HG03457 (cell line): ENCODE measurements around the gene SERPINA10.
"Not testable (repeated sequence)": the region's sequence is repeated elsewhere in the genome, so short reads cannot be mapped to it uniquely, and the experiment has no call there.

Experiments
- ATAC-seq: cut with Tn5 transposase; IDR thresholded peaks from one replicate; pipeline ENCODE4 v1.9.1; 2021; ENCODE audit warnings: moderate number of reproducible peaks; ENCODE audit not compliant: unreplicated experiment

The SERPINA10 gene

DNA sequence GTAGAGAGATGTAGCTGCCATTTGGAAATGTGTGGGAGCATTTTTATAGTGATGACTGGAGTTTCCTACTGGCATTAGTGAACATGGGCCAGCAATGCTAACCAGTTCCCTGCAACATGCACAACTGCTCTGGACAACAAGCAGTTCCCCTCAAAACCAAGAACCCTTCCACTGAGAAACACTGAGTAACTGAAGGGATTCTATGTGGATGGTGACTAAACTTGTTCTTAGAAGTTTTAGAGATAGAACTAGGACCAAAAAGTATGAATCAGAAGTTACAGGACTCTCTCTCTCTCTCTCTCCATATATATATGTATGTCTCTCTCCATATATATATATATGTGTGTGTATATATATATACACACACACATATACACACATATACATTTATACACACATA, 7.9 kb downstream of the SERPINA10 start:
- ATAC-seq: no peak

DNA sequence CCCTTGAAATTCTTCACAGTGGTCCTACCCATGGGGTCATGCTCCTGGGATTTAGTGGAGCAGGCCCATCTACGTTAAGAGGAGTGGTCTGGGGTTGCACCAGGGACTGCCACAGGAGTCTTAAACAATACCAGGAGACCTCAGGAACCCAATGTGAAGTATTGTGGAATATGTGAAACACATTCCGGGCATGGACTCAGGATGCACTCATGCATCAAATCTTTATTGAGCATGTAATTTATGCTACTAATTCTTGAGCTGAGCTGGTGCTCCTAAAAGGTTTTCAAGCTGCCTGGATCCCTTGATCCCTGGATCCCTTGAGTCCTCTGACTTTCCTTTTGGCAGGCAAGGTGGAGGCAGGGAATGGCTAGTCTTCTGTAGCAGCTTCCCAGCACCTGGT, 8.8 kb downstream of the SERPINA10 start:
- no peak for ATAC-seq

DNA sequence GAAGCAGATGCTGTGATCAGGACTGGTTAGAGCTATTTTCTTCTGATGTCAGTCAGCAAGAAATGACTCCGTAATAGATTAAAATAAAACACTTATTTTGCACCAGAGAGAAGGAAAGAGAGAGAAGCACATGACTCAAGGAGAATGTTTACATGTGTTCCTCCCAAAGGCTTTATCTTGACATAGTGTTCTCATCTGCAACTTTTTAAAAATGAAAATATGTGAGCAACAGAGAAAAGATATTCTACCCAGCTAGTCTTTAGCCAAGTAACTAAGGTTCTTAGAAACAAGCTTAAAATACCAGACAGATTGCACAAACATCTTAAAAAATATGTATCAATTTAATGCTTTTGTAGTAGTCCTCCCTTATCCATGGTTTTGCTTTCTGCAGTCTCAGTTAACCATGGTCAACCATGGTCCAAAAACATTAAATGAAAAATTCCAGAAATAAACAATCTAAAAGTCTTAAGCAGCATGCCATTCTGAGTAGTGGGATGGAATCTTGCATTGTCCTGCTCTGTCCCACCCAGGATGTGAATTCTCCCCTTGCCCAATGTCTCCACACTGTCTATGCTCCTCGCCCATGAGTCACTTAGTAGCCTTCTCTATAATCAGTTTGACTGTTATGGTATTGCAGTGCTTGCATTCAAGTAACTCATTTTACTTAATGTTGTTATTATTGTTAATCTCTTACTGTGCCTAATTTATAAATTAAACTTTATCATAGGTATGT, 9.9 kb downstream of the SERPINA10 start:
- ATAC-seq: no peak

DNA sequence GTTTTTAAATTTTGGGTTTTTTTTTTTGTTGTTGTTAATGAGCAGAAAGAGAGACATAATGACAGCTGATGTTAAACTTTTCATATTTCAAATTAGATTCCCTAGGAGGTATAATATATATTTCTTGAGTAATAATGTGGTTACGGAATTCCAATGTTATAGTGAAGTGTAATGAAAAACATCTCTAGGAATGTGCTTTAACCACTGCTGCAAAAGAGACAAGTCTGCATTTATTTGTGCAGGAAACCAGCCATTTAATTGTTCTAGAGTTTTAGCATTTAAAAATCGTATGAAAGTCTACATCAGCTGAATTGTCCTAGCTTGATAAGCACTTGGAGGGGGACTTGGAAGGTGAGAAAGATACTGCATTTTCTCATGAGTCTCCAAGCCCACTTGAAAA, 14.3 kb downstream of the SERPINA10 start:
- ATAC-seq: no peak

DNA sequence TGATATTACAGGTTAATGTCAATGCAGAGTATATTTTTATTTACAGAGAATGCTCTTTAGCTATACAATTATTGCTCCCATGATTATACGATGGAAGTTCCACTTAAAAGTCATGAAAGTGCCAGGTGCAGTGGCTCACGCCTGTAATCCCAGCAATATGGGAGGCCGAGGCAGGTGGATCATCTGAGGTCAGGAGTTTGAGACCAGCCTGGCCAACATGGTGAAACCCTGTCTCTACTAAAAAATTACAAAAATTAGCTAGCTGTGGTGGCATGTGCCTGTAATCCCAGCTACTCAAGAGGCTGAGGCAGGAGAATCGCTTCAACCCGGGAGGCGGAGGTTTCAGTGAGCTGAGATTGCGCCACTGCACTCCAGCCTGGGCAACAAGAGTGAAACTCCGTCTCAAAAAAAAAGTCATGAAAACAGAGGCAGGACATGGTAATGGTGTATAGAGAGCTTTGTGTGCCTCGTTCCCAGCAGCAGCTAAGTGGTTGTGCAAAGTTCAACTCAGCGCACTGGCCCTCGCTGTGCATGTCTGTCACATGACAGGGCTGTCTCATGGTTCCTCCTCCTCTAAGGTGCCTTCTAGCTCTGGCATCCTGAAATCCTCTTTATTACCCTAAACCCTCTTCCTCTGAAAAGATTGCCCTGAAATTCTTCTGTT, 16.0 kb downstream of the SERPINA10 start:
- not testable (repeated sequence) for ATAC-seq

DNA sequence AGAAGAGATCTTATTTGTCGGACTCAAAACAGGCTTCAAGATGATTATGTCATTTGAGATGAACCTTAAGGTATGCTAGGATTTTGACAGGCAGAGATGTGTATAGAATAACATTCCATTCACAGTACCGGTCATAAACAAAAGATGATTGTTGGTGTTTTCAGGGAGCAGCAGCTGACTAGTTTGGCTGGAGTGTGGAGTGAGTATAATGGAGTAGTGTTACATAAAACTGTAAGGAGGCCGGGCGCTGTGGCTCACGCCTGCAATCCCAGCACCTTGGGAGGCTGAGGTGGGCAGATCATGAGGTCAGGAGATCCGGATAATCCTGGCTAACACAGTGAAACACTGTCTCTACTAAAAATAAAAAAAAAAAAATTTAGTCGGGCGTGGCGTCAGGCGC, 23.9 kb downstream of the SERPINA10 start:
- no peak for ATAC-seq

DNA sequence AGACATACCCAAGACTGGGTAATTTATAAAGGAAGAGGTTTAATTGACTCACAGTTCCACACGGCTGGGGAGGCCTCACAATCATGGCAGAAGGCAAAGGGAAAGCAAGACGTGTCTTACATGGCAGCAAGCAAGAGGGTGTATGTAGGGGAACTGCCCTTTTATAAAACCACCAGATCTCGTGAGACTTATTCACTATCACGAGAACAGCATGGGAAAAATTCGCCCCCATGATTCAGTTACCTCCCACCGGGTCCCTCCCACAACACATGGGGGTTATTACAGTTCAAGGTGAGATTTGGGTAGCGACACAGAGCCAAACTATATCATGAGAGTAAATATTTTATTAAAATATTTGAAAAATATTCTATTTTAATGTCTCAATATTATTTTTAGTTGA, 24.5 kb downstream of the SERPINA10 start:
- ATAC-seq: not testable (repeated sequence)

DNA sequence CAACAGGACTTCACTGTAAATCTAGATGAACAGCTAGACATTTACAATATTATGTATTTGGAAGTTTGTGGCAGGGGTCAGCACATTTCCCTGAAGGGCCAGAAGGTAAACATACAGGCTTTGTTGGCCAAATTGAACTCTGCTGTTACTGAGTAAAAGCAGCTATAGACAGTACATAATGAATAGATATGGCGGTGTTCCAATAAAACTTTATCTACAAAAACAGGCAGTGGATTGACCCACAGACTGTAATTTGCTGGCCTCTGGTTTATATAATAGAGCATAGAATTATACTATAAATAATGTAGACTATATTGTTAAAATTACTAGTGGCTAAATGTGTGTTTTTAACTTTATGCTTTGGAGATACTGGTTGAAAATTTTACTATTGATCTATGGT, 25.7 kb downstream of the SERPINA10 start:
- ATAC-seq: no peak

DNA sequence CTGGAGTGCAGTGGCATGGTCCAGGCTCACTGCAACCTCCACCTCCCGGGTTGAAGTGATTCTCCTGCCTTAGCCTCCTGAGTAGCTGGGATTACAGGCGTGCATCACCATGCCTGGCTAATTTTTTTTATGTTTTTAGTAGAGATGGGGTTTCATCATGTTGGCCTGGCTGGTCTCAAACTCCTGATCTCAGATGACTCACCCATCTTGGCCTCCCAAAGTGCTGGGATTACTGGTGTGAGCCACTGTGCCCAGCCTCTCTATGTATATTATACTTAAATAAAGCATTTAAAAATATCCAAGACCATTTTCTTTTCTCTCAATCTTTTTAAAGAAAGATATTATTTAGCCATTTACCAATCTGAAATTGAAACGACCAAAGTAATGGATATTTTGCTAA, 28.9 kb downstream of the SERPINA10 start:
- not testable (repeated sequence) for ATAC-seq

DNA sequence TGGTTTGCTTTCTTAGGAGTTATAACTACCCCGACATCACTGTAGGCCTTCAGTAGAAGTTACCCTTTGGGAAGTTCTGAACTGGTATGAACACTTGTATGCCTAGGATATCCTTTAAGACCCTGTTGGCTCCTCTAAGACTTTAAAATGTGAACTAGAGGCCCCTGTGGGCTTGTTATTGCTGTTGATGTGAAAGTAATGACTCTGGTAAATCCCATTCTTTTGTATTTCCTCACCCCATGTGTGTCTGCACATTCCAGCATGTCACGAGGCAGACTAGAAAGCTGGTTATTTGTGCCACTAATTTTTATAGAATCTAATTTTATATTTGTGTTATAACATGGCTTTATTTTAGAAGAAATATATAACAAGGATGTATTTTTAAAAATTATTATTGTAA, 48.9 kb downstream of the SERPINA10 start:
- no peak for ATAC-seq

DNA sequence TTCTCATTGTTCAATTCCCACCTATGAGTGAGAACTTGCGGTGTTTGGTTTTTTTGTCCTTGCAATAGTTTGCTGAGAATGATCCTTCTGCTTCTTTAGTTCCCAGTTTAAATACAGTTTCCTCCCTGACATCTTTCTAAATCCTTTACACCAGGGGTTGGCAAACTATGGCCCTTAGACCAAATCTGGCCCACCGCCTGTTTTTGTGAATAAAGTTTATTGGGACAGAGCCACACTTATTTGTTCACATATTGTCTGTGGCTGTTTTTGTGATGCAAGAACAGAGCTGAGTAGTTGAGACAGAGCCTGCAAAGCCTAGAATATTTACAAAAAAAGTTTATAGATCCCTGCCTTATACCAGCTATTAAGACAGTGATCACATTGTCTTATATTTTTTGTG, 53.7 kb downstream of the SERPINA10 start:
- ATAC-seq: no peak

DNA sequence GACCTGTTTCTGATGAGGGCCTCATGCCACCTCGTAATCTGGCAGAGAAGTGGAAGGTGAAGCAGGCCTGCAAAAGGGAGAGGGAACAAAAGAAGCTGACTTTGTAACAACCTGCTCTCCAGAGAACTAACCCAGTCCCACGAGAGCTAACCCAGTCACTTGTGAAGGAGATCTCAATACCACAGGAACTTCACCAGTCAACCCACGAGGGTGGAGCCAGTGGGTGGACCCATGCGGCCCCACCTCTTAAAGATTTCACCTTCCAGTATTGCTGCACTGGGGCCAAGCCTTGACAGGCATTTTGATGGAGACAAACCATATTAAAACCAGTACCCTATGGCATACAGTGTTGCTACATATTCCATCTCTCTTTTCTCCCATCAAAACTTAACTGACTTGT, 55.1 kb downstream of the SERPINA10 start:
- ATAC-seq: no peak

DNA sequence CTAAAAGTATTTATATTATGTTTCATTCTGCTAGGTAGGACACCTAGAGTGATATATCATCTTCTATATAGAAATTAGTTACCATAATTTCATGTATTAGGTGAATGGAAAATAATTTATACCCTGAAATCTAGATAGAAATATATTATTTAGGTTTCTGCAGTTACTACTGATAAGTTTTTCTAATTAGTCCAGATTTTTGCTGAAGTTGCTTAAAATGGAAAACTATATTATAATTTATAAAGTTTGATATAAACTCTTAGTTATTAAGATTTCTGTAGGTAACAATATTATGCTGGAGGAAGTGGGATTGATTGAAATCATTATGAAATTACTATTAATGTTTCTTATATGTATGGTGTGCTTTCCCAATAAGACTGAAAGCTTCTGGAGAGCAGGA, 56.0 kb downstream of the SERPINA10 start:
- no peak for ATAC-seq
